Aorta (tissue), 5 donors: ENCODE measurements around the gene ITIH1. TPM values are rescaled to one million over a fixed set of nuclear protein-coding genes. Genes with fewer than 3 reads are reported as not detected.

Source experiments
- ATAC-seq: fragments of 200-7000 bp; cut with Tn5 transposase; one replicate; pipeline ENCODE4 v1.9.1; 2022; ENCODE audit warnings: moderate library complexity; ENCODE audit not compliant: low FRiP score
- DNase-seq, 2 donors: peaks; one replicate each; pipeline ENCODE4 v3.0.0-alpha.2; 2020
- H3K27ac ChIP-seq, 2 donors: one replicate each; pipeline ENCODE4 v1.5.1; 2013; ENCODE audit warnings: low read length in 2 of 2, mild to moderate bottlenecking in 2 of 2, moderate library complexity in 2 of 2, control low read depth in 1 of 2, inconsistent platforms in 1 of 2, low read depth in 1 of 2
- H3K27me3 ChIP-seq, 2 donors: one replicate each; pipeline ENCODE4 v1.6.1; 2013; ENCODE audit warnings: control low read depth in 1 of 2, low read length in 1 of 2, mild to moderate bottlenecking in 1 of 2, moderate library complexity in 1 of 2; ENCODE audit not compliant: insufficient read depth in 2 of 2, control insufficient read depth in 1 of 2
- H3K36me3 ChIP-seq, 2 donors: one replicate each; pipeline ENCODE4 v1.6.1; 2013; ENCODE audit warnings: control low read depth in 1 of 2, low read length in 1 of 2, mild to moderate bottlenecking in 1 of 2; ENCODE audit not compliant: insufficient read depth in 2 of 2, control insufficient read depth in 1 of 2
- H3K4me1 ChIP-seq, 2 donors: one replicate each; pipeline ENCODE4 v1.6.1; 2013; ENCODE audit warnings: low read length in 2 of 2, control low read depth in 1 of 2, mild to moderate bottlenecking in 1 of 2, moderate library complexity in 1 of 2; ENCODE audit not compliant: insufficient read depth in 2 of 2, control insufficient read depth in 1 of 2
- H3K4me3 ChIP-seq, 2 donors: one replicate each; pipeline ENCODE4 v1.5.1; 2013; ENCODE audit warnings: low read length in 2 of 2, control low read depth in 1 of 2, mild to moderate bottlenecking in 1 of 2
- H3K9me3 ChIP-seq: one replicate; pipeline ENCODE4 v1.6.1; 2013; ENCODE audit warnings: mild to moderate bottlenecking, low read length; ENCODE audit not compliant: control insufficient read depth
- WGBS, 2 donors: extraction: QIAGEN DNeasy Blood & Tissue Kit; methylation state at CpG; one replicate each; pipeline ENCODE4 v1.1.7; 2013; 5-methylcytosine and 5-hydroxymethylcytosine counted together
- intact Hi-C, 2 donors: fragments of 100-400 bp; cut with DNase I; formaldehyde crosslinking; loops; one replicate each; pipeline versions ENCODE4 v1.14.2 to v1.15.0; 2022
- polyA plus RNA-seq, 2 donors: library from polyadenylated mRNA; stranded (reverse); fragments of 200-250 nt; gene quantifications; one replicate each; pipeline ENCODE4 v1.2.3, GENCODE V29; 2013
- total RNA-seq, 2 donors: library from RNA; stranded (reverse); fragmentation: NEBNext Ultra II Directional; extraction: Animal tissue kit (Norgen Biotek cat#: 25700); gene quantifications; one replicate each; pipeline ENCODE4 v1.2.1, GENCODE V29; 2021
- donor health status: healthy with polysubstance abuse.
- donor health status: Bipolar disorder and iron deficiency.
- donor health status: DM: no; HTN: no; CAD: no.
- donor health status: DM: no; HTN: no; CAD: no.
- donor health status: DM: yes; HTN: yes; CAD: no.

Gene ITIH1
- total and polyA plus RNA-seq, 4 donors, result 0.50 TPM; not detected in 3

- 80 to 82% methylated on average over 17 of the region's 17 CpGs for WGBS, 2 donors
- Histone ChIP-seq H3K27ac (no peak overlapping the region), H3K9me3 (no peaks in the 10 kb centered on the region), H3K4me3 (no peak overlapping the region), H3K27me3 (no peaks in the 10 kb centered on the region), H3K4me1 (no peaks in the 10 kb centered on the region), H3K36me3 (no peaks in the 10 kb centered on the region)
- peak in 1 of 2 donors; percentile 26 for DNase-seq
- no peak for ATAC-seq
- intact Hi-C loops, result loop anchor here in 1 of 2 donors (10.0 kb wide), 1 partner anchor 157 kb away; no protein-coding TSS in a partner anchor
Observed at GRCh38 chr3:52777959-52778805, 783 bp downstream of the ITIH1 start.

- WGBS, 2 donors, result 82 to 84% methylated on average over 11 of the region's 11 CpGs
- DNase-seq (peak; percentile 45 to 50), ATAC-seq (no peak)
Observed at GRCh38 chr3:52779011-52779836, 1.8 kb downstream of the ITIH1 start.

GRCh38 chr3:52779837-52780585, 2.6 kb downstream of the ITIH1 start:
- WGBS, 2 donors, result 87 to 91% methylated on average over 8 of the region's 8 CpGs
- Histone ChIP-seq H3K9me3 (no peaks in the 10 kb centered on the region), H3K36me3 (no peaks in the 10 kb centered on the region), H3K4me3 (no peak overlapping the region), H3K27me3 (no peaks in the 10 kb centered on the region), H3K27ac (no peak overlapping the region), H3K4me1 (no peaks in the 10 kb centered on the region)
- DNase-seq, result peak in 1 of 2 donors; percentile 23
- no peak for ATAC-seq
- intact Hi-C loops, result loop anchor here in 1 of 2 donors (10.0 kb wide), 1 partner anchor 155 kb away; no protein-coding TSS in a partner anchor

More at GRCh38 chr3:52779011-52779836, 1.8 kb downstream of the ITIH1 start:
- Histone ChIP-seq H3K4me3 (no peak overlapping the region), H3K27me3 (no peaks in the 10 kb centered on the region), H3K27ac (no peak overlapping the region), H3K36me3 (no peaks in the 10 kb centered on the region), H3K9me3 (no peaks in the 10 kb centered on the region), H3K4me1 (no peaks in the 10 kb centered on the region)
- intact Hi-C loops, result loop anchor here in 1 of 2 donors (10.0 kb wide), 1 partner anchor 156 kb away; no protein-coding TSS in a partner anchor

- DNase-seq (peak in 1 of 2 donors; percentile 43), ATAC-seq (no peak)
- no peak overlapping the region for H3K27ac ChIP-seq
- intact Hi-C loops, result no loop called here
- H3K4me3 ChIP-seq, result no peak overlapping the region
- no peaks in the 10 kb centered on the region for H3K36me3 ChIP-seq
- H3K27me3 ChIP-seq, result no peaks in the 10 kb centered on the region
- WGBS, 2 donors, result 58 to 60% methylated on average over 13 of the region's 13 CpGs
- H3K4me1 ChIP-seq, result no peaks in the 10 kb centered on the region
- no peaks in the 10 kb centered on the region for H3K9me3 ChIP-seq
Observed at GRCh38 chr3:52781741-52782140, 4.3 kb downstream of the ITIH1 start.

GRCh38 chr3:52782412-52783210, 5.2 kb downstream of the ITIH1 start:
- ATAC-seq (no peak), DNase-seq (peak in 1 of 2 donors; percentile 61)
- 66 to 68% methylated on average over 12 of the region's 12 CpGs for WGBS, 2 donors
- no peaks in the 10 kb centered on the region for H3K4me1 ChIP-seq
- H3K4me3 ChIP-seq, result no peak overlapping the region
- no peaks in the 10 kb centered on the region for H3K9me3 ChIP-seq
- H3K27ac ChIP-seq, result no peak overlapping the region
- intact Hi-C loops, result no loop called here
- H3K27me3 ChIP-seq, result no peaks in the 10 kb centered on the region
- H3K36me3 ChIP-seq, result no peaks in the 10 kb centered on the region

- ATAC-seq (no peak), DNase-seq (peak in 1 of 2 donors; percentile 10)
- 71 to 74% methylated on average over 3 of the region's 3 CpGs for WGBS, 2 donors
- H3K4me1 ChIP-seq, result no peaks in the 10 kb centered on the region
- H3K36me3 ChIP-seq, result no peaks in the 10 kb centered on the region
- no peaks in the 10 kb centered on the region for H3K27me3 ChIP-seq
- H3K9me3 ChIP-seq, result no peaks in the 10 kb centered on the region
- no peak overlapping the region for H3K27ac ChIP-seq
- intact Hi-C loops, result no loop called here
- no peak overlapping the region for H3K4me3 ChIP-seq
Observed at GRCh38 chr3:52783211-52783555, 5.8 kb downstream of the ITIH1 start.

GRCh38 chr3:52784021-52784621, 6.7 kb downstream of the ITIH1 start:
- peak in 1 of 2 donors; percentile 55 for DNase-seq
- H3K27ac ChIP-seq, result no peak overlapping the region
- no peak overlapping the region for H3K4me3 ChIP-seq
- intact Hi-C loops, result no loop called here
- H3K4me1 ChIP-seq, result no peaks in the 10 kb centered on the region
- H3K27me3 ChIP-seq, result no peaks in the 10 kb centered on the region
- WGBS, 2 donors, result 86 to 88% methylated on average over 18 of the region's 18 CpGs
- H3K36me3 ChIP-seq, result no peaks in the 10 kb centered on the region
- ATAC-seq, result no peak
- no peaks in the 10 kb centered on the region for H3K9me3 ChIP-seq
